ENCODE data around the gene IMMP2L.

DNA sequence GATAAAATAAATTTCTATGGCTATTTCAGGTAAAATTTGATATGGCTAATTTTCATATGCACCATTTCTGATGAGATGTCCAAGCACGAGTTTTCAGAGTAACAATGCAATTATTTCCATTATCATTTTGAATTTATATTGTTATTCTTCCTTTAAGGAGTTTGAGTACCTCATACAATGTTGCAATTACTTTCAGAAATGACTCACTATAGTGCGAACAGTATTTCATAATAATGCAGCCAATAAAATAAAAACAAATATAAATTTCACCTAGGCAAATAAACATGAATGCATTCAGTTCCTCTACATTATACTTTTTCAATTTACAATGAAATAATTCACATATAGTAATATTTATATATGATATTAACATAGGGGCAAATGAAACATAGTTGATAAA is 550.1 kb downstream of the IMMP2L start:
- TF ChIP-seq POLR2A (IDR thresholded peaks at IDR 0.05; ENCODE audit: control extremely low read depth in 1 of 2, low read depth in 2 of 2, low read length in 2 of 2) (no peak), TAF1 (IDR thresholded peaks at IDR 0.05; ENCODE audit: low read depth, low read length) (no peak)

Measured in H1 (cell line).